Gastrocnemius medialis (tissue), 4 donors: Measurements from ENCODE around the gene CCDC141. TPM values are rescaled to one million over a fixed set of nuclear protein-coding genes. Genes with fewer than 3 reads are reported as not detected.
"Not testable (repeated sequence)": the region's sequence is repeated elsewhere in the genome, so short reads cannot be mapped to it uniquely, and the experiment has no call there.

Source experiments
- ATAC-seq, 2 donors: fragments of 150-250 bp; one replicate each; pipeline ENCODE4 v1.9.1; 2016
- DNase-seq, 2 donors: peaks; one replicate each; pipeline ENCODE4 v3.0.0-alpha.2; 2019
- H3K27ac ChIP-seq, 4 donors: fragments of 200-600 bp; sonication (generic); 1 replicate in 1 of 4; 2 replicates in 3 of 4; pipeline ENCODE4 v1.5.1; 2016 to 2018; ENCODE audit warnings: mild to moderate bottlenecking in 2 of 4, moderate library complexity in 1 of 4
- H3K27me3 ChIP-seq, 3 donors: fragments of 200-600 bp; sonication (generic) in 2 of 3; 1 replicate in 1 of 3; 2 replicates in 2 of 3; pipeline versions ENCODE4 v1.5.1 to v1.6.0; 2016 to 2019; ENCODE audit warnings: mild to moderate bottlenecking in 1 of 3, moderate library complexity in 1 of 3
- H3K36me3 ChIP-seq, 2 donors: fragments of 200-600 bp; sonication (generic) in 1 of 2; one replicate each; pipeline ENCODE4 v1.5.1; 2017 to 2018
- H3K4me1 ChIP-seq, 2 donors: fragments of 200-600 bp; sonication (generic) in 1 of 2; one replicate each; pipeline ENCODE4 v1.5.1; 2016 to 2017; ENCODE audit warnings: mild to moderate bottlenecking in 2 of 2
- H3K4me3 ChIP-seq, 4 donors: fragments of 200-600 bp; sonication (generic) in 3 of 4; 1 replicate in 1 of 4; 2 replicates in 3 of 4; pipeline ENCODE4 v1.5.1; 2016 to 2019; ENCODE audit warnings: mild to moderate bottlenecking in 2 of 4
- H3K9me3 ChIP-seq, 3 donors: fragments of 200-600 bp; sonication (generic) in 2 of 3; 1 replicate in 1 of 3; 2 replicates in 2 of 3; pipeline ENCODE4 v1.5.1; 2016 to 2019
- POLR2A ChIP-seq, 2 donors: fragments of 450-650 bp; IDR thresholded peaks; one replicate each; pipeline ENCODE4 v1.6.1; 2017; ENCODE audit warnings: antibody characterized with exemption in 2 of 2, mild to moderate bottlenecking in 2 of 2, moderate library complexity in 2 of 2
- in situ Hi-C, 4 donors: fragments of 200-750 bp; cut with MboI; loops; one replicate each; pipeline versions ENCODE4 v1.15.0 to v1.8.0; 2017; ENCODE audit warnings: low sequenced_read_pairs in 4 of 4
- intact Hi-C: fragments of 100-400 bp; cut with DNase I; formaldehyde crosslinking; loops from one replicate; pipeline ENCODE4 v1.15.1; 2023; ENCODE audit warnings: low total_unique reads
- total RNA-seq, 4 donors: library from RNA; depleted of rRNA; stranded (reverse); fragments of >200 nt; gene quantifications; one replicate each; pipeline versions ENCODE4 v1.1.0 to v1.2.3, GENCODE V29; 2016
- TF ChIP-seq, protein P1 (sequence below), 5 experiments: fragments of 450-650 bp in 3 of 5; fragments of 200-600 bp in 2 of 5; sonication (generic) in 2 of 5; IDR thresholded peaks in 4 of 5; conservative IDR thresholded peaks in 1 of 5; 1 replicate in 4 of 5; 2 replicates in 1 of 5; pipeline ENCODE4 v1.5.1; 2016 to 2019; ENCODE audit warnings: antibody characterized with exemption in 5 of 5, mild to moderate bottlenecking in 3 of 5, moderate library complexity in 3 of 5

Gene CCDC141
- total RNA-seq, 4 donors from 2014 or later = 0.85 to 4.3 (median 2.2) TPM

DNA sequence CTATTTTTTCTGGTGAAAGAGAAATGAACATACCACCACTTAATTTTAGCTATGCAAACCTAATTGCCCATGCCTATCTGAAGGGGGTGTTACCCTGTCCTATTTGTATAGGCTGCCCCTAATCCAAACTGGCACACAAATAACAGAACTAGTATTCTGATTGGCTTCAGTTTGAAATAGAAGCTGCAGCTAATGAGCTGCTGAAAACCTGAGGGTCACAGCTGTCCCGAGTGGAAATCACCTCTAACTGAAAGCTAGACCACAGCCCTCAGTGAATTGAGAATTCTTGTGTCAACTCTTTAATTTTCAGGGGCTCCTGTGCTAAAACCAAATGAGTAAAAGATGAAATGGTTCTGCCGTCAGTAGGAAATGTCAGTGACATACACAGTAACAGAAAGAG is 28.7 kb downstream of the CCDC141 start:
- Histone ChIP-seq H3K27me3 (no peaks in the 10 kb centered on the region), H3K4me3 (no peak overlapping the region), H3K27ac (no peak overlapping the region), H3K9me3 (no peaks in the 10 kb centered on the region), H3K4me1 (no peaks in the 10 kb centered on the region), H3K36me3 (no peaks in the 10 kb centered on the region)
- ATAC-seq = no peak
- intact Hi-C loops (loop anchor here (10.0 kb wide), 1 partner anchor 106 kb away; no protein-coding TSS in a partner anchor), in situ Hi-C loops (no loop called here)
- TF ChIP-seq POLR2A (IDR thresholded peaks at IDR 0.05) = no peak
- TF ChIP-seq, protein P1, sequence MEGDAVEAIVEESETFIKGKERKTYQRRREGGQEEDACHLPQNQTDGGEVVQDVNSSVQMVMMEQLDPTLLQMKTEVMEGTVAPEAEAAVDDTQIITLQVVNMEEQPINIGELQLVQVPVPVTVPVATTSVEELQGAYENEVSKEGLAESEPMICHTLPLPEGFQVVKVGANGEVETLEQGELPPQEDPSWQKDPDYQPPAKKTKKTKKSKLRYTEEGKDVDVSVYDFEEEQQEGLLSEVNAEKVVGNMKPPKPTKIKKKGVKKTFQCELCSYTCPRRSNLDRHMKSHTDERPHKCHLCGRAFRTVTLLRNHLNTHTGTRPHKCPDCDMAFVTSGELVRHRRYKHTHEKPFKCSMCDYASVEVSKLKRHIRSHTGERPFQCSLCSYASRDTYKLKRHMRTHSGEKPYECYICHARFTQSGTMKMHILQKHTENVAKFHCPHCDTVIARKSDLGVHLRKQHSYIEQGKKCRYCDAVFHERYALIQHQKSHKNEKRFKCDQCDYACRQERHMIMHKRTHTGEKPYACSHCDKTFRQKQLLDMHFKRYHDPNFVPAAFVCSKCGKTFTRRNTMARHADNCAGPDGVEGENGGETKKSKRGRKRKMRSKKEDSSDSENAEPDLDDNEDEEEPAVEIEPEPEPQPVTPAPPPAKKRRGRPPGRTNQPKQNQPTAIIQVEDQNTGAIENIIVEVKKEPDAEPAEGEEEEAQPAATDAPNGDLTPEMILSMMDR (IDR thresholded peaks at IDR 0.05 in 4 of 5, conservative IDR thresholded peaks at IDR 0.05 in 1 of 5) = no peak
- DNase-seq = no peak

DNA sequence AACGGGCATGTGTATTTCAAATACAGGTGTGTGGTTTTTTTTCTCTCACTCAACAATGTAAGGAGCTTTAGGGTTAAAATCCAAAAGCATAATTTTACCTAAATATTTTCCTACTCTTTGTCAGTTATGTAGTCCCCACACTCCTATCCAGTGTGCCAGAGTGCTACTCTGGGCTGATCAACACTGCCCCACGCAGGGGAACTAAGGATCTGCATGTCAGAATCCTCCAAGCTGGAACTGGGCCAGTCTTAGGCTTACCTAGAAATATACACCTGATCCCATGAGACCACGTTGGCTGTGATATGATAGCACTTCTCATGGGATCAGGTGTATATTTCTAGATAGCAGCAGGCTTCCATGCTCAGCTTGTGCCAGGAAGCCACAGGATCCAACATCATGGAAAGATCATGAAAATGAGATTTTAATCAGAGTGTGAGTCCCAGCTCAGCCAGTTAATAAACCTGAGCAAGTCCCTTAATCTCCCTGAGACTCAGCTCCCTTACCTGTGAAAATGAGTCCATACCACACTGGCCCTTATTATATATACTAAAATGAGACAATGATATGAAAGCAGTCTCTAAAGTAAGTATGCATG is 29.7 kb downstream of the CCDC141 start:
- in situ Hi-C loops = no loop called here
- DNase-seq = peak; percentile 27 to 51

DNA sequence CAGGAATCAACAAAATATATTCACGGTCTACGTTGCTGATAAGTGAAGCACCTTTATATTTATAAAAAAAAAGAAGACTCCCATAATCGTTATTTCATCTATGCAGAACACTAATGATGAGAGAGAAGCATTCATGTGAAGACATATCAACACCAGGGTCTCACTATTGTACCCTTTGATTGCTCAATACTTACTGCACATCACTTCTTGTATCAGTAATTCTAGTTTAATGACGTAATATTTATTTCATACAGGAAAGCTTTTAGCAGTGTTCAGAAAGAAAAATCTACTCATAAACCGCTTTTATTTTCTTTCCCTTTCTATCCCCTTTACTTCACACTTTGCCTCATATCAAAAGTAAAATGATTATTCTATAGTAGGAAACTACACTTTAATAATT is 30.7 kb downstream of the CCDC141 start:
- H3K4me1 ChIP-seq = no peaks in the 10 kb centered on the region
- in situ Hi-C loops (no loop called here), intact Hi-C loops (no loop called here)
- no peaks in the 10 kb centered on the region for H3K36me3 ChIP-seq
- DNase-seq (no peak), ATAC-seq (no peak)
- TF ChIP-seq, protein P1 (IDR thresholded peaks at IDR 0.05 in 4 of 5, conservative IDR thresholded peaks at IDR 0.05 in 1 of 5) = no peak
- TF ChIP-seq POLR2A (IDR thresholded peaks at IDR 0.05) = no peak
- H3K4me3 ChIP-seq = no peak overlapping the region
- no peak overlapping the region for H3K27ac ChIP-seq
- no peaks in the 10 kb centered on the region for H3K27me3 ChIP-seq
- no peaks in the 10 kb centered on the region for H3K9me3 ChIP-seq

More for the DNA sequence above, 29.7 kb downstream of the CCDC141 start:
- Histone ChIP-seq H3K27ac (no peak overlapping the region), H3K4me1 (no peaks in the 10 kb centered on the region), H3K36me3 (no peaks in the 10 kb centered on the region), H3K4me3 (no peak overlapping the region), H3K9me3 (no peaks in the 10 kb centered on the region), H3K27me3 (no peaks in the 10 kb centered on the region)
- TF ChIP-seq, protein P1 (IDR thresholded peaks at IDR 0.05 in 4 of 5, conservative IDR thresholded peaks at IDR 0.05 in 1 of 5) = peak; percentile 46 to 76 (median 50)
- no peak for TF ChIP-seq POLR2A (IDR thresholded peaks at IDR 0.05)
- peak; percentile 90 to 94 for ATAC-seq
- intact Hi-C loops = loop anchor here (10.0 kb wide), 1 partner anchor 105 kb away; no protein-coding TSS in a partner anchor

DNA sequence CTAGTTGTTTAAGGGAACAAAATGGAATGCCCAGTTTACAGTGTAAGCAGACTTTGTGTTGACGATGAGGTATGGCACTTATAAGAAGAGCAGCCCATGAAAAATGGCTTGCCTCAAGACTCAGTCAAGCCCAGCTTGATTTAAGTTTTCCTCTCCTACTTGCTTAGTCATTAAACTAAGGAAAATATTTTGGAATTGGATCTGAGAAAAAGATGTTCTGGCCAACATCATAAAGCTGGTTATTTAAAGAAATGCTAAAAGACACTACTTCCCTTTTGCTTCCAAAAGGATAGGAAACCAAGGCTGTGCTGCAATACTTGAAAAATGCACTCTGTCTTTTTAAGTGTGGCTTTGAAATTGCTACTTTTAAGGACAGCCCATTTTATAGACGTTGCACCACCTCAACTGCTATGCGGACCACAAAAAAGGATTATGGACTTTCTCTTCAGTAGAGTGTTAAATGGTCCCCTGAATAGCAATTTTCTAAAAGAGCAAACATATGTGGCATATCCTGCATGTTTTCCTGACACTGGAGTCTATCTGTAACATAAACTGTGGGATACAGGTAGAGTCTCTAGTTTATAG is 32.1 kb downstream of the CCDC141 start:
- ATAC-seq (no peak), DNase-seq (no peak)
- Histone ChIP-seq H3K27me3 (no peaks in the 10 kb centered on the region), H3K27ac (no peak overlapping the region), H3K9me3 (no peaks in the 10 kb centered on the region), H3K4me3 (no peak overlapping the region), H3K4me1 (no peaks in the 10 kb centered on the region), H3K36me3 (no peaks in the 10 kb centered on the region)
- no peak for TF ChIP-seq POLR2A (IDR thresholded peaks at IDR 0.05)
- TF ChIP-seq, protein P1 (IDR thresholded peaks at IDR 0.05 in 4 of 5, conservative IDR thresholded peaks at IDR 0.05 in 1 of 5) = no peak
- intact Hi-C loops = no loop called here
- in situ Hi-C loops = no loop called here

DNA sequence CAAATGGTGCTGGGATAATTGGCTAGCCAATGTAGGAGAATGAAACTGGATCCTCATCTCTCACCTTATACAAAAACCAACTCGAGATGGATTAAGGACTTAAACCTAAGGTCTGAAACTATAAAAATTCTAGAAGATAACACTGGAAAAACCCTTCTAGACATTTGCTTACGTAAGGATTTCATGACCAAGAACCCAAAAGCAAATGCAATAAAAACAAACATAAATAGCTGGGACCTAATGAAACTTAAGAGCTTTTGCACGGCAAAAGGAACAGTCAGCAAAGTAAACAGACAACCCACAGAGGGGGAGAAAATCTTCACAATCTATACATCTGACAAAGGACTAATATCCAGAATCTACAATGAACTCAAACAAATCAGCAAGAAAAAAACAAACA is 35.7 kb downstream of the CCDC141 start:
- H3K4me3 ChIP-seq, intact Hi-C loops, H3K27ac ChIP-seq, in situ Hi-C loops, DNase-seq, H3K27me3 ChIP-seq, H3K4me1 ChIP-seq, H3K36me3 ChIP-seq, ATAC-seq, H3K9me3 ChIP-seq: not testable (repeated sequence)
